ENCODE data around the gene ZNF581.

Gene ZNF581

DNA sequence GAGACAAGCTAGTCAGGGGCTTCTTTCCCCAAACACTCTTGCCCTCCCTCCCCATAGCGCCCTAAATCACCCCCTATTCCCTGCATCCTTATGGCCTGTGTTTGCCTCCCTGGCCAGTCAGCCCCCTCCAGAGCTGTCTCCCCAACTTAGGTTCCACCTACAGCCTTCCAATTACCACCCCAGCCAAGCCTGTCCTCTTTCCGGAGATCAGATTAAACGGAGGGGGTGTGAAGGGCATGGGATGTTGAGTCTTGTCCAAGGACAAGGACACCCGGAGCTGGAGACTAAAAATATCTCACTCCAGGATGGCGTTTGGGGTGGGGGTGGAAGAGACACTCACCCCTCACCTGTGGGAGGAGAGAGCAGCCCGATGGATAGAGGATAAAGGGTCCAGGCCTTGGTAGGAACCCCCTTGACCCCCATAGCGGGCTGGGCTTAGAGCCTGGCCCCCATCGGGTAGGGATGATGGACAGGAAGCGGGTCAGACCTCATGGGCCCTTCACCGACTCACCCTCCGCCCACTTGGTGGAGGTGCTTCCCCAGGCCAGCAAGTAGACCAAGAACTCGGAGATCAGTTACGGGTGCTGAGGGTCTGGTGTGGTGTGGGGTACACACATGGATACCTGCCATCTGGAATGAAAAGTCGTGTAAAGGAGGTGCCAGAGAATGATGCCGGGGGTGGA is 32.0 kb upstream of the ZNF581 start:
- no peak for DNase-seq (ENCODE audit: low read depth in 2 of 2, low spot score in 1 of 2)

DNA sequence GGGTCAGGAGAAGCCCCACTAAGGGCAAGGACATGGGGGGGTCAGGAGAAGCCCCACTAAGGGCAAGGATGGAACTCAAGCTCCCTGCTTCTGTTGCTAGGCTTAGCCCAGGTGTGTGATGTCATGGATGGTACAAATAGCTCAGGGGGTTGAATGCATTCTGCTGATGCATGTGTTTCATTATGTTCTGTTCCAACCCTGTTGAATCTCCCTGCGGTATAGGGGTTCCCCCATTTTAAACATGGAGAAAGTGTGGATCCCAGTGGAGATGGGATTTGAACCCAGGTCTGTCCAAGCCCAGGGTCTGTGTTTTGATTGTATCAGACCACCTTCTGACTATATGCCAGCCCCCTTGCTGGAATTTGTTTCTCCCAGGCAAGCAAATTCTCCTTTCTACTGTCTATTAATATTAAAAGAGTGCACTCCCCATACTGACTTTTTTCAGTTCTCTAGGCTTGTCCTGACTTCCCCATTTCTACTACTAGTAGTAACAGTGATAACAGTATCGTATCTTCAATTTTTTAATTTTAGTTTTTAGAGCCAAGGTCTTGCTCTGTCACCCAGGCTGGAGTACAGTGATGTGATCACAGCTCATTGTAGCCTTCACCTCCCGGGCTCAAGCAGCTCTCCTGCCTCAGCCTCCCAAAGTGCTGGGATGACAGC is 31.3 kb upstream of the ZNF581 start:
- DNase-seq (ENCODE audit: low read depth in 2 of 2, low spot score in 1 of 2), result no peak

DNA sequence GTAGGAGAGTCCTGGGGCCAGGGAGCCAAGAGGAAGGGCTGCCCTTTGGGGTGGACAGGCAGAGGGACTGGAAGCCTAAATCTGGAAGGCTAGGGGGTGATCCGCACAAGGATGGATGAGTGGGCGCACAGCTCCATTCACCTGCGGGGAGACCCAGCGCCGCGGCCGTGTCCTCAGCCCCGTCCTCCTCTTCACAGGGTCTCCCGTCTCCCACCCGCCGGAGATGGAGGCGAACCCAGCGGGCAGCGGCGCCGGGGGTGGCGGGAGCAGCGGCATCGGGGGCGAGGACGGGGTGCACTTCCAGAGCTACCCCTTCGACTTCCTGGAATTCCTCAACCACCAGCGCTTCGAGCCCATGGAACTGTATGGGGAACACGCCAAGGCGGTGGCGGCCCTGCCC is 30.1 kb upstream of the ZNF581 start:
- no peak for DNase-seq (ENCODE audit: low read depth in 2 of 2, low spot score in 1 of 2)

DNA sequence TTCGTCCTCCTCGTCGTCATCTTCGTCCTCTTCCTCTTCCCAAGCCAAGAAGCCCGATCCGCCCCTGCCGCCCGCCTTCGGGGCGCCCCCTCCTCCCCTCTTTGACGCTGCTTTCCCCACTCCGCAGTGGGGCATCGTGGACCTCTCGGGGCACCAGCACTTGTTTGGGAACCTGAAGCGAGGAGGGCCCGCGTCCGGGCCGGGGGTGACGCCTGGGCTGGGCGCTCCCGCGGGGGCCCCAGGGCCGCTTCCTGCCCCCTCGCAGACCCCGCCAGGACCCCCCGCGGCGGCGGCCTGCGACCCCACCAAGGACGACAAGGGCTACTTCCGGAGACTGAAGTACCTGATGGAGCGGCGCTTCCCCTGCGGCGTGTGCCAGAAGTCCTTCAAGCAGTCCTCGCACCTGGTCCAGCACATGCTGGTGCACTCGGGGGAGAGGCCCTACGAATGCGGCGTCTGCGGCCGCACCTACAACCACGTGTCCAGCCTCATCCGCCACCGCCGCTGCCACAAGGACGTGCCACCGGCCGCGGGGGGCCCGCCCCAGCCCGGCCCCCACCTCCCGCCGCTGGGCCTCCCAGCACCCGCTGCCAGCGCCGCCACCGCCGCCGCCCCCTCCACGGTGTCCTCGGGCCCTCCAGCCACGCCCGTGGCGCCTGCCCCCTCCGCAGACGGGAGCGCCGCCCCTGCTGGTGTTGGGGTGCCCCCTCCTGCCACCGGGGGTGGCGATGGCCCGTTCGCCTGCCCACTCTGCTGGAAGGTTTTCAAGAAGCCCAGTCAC is 29.3 kb upstream of the ZNF581 start:
- no peak for DNase-seq (ENCODE audit: low read depth in 2 of 2, low spot score in 1 of 2)

DNA sequence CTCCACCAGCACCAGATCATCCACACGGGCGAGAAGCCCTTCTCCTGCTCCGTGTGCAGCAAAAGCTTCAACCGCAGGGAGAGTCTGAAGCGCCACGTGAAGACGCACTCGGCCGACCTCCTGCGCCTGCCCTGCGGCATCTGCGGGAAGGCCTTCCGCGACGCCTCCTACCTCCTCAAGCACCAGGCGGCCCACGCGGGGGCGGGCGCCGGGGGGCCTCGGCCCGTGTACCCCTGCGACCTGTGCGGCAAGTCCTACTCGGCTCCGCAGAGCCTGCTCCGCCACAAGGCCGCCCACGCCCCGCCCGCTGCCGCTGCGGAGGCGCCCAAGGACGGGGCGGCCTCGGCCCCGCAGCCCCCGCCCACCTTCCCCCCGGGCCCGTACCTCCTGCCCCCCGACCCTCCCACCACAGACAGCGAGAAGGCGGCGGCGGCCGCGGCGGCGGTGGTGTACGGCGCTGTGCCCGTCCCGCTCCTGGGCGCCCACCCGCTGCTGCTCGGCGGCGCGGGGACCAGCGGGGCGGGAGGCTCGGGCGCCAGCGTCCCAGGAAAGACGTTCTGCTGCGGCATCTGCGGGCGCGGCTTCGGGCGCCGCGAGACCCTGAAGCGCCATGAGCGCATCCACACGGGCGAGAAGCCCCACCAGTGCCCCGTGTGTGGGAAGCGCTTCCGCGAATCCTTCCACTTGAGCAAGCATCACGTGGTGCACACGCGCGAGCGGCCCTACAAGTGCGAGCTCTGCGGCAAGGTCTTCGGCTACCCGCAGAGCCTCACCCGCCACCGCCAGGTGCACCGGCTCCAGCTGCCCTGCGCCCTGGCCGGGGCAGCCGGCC is 28.5 kb upstream of the ZNF581 start:
- DNase-seq (ENCODE audit: low read depth in 2 of 2, low spot score in 1 of 2), result no peak

DNA sequence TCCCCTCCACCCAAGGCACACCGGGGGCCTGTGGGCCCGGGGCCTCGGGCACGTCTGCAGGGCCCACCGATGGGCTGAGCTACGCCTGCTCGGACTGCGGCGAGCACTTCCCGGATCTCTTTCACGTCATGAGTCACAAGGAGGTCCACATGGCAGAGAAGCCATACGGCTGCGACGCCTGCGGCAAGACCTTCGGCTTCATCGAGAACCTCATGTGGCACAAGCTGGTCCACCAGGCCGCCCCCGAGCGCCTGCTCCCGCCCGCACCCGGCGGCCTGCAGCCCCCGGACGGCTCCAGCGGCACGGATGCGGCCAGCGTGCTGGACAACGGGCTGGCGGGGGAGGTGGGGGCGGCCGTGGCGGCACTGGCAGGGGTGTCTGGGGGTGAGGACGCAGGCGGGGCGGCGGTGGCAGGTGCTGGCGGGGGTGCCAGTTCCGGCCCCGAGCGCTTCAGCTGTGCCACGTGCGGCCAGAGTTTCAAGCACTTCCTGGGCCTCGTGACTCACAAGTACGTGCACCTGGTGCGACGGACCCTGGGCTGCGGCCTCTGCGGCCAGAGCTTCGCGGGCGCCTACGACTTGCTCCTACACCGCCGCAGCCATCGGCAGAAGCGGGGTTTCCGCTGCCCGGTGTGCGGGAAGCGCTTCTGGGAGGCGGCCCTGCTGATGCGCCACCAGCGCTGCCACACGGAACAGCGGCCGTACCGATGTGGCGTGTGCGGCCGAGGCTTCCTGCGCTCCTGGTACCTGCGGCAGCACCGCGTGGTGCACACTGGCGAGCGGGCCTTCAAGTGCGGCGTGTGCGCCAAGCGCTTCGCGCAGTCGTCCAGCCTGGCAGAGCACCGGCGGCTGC is 27.7 kb upstream of the ZNF581 start:
- DNase-seq (ENCODE audit: low read depth in 2 of 2, low spot score in 1 of 2), result no peak

DNA sequence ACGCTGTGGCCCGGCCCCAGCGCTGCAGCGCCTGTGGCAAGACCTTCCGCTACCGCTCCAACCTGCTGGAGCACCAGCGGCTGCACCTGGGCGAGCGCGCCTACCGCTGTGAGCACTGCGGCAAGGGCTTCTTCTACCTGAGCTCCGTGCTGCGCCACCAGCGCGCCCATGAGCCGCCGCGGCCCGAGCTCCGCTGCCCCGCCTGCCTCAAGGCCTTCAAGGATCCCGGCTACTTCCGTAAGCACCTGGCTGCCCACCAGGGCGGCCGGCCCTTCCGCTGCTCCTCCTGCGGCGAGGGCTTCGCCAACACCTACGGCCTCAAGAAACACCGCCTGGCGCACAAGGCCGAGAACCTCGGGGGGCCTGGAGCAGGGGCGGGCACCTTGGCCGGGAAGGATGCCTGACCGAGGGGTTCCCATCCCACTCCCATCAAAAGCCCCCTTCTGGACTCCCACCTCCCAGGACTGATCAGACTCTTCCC is 27.0 kb upstream of the ZNF581 start:
- DNase-seq (ENCODE audit: low read depth in 2 of 2, low spot score in 1 of 2), result no peak

DNA sequence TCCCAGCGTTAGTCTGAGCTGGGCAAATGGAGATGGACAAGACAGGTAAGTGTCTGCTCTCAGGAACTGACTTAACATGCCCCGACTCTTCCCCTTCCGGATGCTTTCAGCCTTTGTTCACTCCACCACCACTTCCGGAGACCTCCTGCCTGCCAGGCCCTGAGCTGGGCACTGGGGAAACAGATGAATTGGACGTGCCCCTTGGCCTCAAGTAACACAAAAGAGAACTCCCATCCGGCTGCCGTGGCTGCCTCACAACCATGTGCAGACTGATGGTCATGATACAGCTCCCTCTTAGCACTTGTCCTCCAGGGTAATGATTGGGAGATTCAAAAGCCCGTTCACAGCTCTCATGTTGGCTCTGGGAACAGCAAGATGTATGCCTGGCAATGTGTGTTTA is 26.0 kb upstream of the ZNF581 start:
- DNase-seq (ENCODE audit: low read depth in 2 of 2, low spot score in 1 of 2), result no peak

DNA sequence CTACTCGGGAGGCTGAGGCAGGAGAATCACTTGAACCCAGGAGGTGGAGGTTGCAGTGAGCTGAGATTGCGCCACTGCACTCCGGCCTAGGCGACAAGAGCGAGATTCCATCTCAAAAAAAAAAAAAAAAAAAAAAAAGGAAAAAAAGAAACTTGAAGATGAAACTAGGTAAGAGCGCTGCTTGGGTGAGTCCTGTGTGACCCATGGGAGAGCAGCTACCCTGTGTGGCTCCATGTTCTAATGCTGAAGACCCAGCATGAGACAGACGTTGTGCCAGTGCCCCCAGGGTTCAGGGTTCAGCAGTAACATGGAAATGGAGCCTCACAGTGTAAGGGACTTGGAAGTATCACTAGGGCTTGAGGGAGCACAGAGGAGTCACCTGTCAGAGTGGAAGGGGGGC is 25.0 kb upstream of the ZNF581 start:
- DNase-seq (ENCODE audit: low read depth in 2 of 2, low spot score in 1 of 2), result no peak

DNA sequence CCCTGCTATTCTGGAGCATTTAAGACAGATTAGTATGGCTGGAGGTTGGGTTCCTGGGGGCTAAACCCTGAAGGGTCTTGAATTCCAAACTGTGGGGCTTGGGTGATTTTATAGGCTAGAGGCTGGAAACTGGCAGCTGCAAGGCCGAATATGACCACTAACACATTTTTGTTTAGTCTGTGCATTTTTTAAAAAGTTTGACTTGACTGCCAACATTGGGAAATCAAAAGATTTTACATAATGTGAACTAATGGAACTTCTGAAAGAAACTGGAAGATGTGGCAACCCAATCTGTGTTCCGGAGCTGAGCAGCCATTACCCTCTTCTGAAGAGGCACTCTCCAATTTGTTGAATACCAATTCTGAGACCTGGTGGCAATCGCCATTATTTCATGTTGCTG is 24.2 kb upstream of the ZNF581 start:
- no peak for DNase-seq (ENCODE audit: low read depth in 2 of 2, low spot score in 1 of 2)

DNA sequence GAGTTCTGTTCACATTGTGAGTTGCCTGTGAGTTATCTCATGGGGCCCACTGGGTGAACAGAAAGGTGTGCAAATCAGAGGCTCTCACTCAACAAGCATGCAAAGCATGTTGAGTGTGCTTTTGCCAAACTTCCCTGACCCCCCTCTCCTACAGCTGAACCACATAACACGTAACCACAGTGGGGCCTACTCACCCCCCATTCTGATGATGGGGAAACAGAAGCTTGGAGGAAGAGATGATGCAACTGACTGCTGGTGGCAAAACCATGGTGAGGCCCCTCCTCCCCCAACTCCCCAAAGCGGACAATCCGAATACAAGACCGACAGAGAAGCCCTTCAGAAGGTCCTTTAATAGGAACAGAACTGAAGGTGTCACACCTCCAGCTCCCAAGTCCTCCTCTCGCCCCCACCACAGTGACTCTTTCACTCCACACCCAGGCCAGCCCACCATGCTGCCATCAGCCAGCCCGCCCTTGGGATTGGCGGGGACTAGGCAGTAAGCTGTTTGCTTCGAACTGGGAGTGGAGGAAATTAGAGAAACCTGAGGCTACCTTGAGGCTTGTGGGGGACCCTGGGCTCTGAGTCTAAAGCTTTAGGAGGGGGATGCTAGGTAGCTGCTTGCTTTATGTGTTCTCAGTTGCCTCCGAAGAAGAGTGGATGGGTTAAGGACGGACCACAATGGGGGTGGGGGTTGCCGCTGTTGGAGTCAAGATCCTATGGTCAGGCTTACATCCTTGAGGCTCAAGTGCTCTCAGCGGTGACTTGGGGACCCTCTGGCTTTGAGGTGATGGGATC is 22.8 kb upstream of the ZNF581 start:
- no peak for DNase-seq (ENCODE audit: low read depth in 2 of 2, low spot score in 1 of 2)

DNA sequence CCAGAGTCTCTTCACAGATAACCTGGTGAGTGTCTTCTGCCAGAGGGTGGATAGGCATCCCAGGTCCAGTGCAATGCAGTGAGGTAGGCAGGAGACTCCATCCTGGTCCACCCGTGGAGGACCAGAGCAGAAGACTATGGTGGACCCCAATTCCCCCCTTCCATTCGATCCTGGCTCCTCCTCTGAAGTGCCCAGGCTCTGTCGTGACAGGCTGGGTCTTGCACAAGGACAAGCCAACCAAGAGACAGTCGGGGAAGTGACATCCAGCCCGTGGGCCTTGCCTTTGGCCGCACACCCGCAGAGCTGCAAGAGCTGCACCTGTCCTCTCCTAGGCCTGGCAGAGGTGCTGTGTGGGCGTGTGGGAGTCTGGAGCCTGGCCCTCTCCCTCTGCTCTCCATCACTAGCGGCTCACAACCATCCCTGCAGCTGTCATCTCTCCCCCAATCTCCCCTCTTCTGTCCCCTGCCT is 22.2 kb upstream of the ZNF581 start:
- no peak for DNase-seq (ENCODE audit: low read depth in 2 of 2, low spot score in 1 of 2)

DNA sequence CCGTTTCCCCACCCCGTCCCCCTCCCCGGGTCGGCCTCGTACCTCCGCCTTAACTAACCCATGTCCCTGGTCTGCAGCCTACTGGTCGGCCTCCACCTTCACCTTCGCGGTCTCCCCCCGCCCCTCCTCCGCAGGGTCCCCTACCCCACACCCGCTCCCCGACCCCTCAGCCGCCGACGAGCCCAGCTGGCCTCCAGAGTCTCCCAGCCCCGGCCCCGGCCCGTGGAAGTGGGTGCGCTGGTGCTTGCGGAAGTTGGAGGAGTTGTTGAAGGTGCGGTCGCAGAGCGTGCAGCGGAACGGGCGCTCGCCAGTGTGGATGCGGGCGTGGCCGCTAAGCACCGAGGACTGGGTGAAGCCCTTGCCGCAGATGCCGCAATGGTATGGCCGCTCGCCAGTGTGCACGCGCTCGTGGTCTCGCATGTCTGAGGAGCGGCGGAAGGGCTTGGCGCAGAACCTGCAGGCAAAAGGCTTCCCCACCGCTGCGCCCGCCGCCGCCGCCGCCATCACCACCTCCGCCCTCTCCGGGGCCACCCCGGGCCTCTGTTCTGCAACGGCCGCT is 21.7 kb upstream of the ZNF581 start:
- DNase-seq (ENCODE audit: low read depth in 2 of 2, low spot score in 1 of 2), result no peak

DNA sequence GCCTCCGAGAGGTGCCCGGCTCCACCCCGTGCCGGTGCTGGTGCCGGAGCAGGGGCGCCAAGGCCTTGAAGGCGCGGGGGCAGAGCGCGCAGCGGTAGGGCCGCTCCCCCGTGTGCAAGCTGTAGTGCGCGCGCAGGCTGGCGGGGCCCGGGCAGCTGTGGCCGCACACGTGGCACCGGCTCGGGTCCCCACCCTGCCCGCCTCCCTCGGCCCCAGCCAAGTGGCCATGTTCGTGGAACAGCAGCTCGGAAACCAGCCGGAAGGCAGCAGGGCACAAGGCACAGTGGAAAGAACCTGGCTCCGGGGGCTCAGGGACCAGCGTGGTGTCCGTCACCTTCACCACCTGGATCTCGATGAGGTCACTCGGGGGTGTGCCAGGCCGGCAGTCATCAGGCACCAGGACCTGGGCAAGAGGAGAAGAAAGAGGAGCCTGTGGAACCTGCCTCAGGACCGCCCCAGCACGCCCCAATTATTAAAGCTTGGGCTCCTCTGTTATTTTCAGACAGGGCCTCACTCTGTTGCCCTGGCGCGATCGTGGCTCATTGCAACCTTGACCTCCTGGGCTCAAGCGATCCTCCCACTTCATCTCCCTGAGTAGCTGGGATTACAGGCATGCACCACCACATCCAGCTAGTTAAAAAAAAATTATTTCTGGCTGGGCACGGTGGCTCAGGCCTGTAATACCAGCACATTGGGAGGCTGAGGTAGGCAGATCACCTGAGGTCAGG is 21.0 kb upstream of the ZNF581 start:
- DNase-seq (ENCODE audit: low read depth in 2 of 2, low spot score in 1 of 2), result no peak

DNA sequence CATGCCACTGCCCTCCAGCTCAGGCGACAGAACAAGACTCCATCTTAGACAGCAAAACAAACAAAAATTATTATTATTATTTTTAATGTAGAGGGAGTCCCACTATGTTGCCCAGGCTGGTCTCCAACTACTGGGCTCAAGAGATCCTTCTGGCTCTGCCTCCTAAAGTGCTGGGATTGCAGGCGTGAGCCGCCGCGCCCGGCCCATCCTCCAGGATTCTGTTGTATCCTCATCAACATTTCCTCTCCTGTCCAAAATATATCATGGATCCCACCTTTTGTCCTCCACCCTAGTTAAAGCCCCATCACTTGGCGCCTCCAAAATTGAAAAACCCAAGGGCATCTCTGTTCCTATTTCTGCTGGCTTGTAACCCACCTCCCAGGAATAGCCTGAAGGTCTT is 20.3 kb upstream of the ZNF581 start:
- no peak for DNase-seq (ENCODE audit: low read depth in 2 of 2, low spot score in 1 of 2)

DNA sequence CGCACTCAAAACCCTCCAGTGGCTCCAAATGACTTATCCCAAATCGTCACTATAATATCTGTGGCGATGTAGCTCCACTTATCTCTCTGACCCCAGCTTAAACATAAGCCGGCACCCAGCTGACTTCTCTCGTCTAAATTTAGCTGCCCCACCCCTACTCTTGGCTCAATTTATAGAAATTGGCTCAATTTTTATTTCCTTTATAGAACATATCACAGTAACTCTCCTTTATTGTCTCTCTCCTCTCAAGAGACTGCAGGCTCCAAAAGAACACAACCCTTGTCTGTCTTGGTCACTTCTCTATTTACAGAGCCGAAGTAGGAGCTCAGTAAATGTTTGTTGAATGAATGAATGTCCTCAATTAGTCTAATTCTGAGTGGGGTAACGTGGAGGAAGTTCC is 19.9 kb upstream of the ZNF581 start:
- DNase-seq (ENCODE audit: low read depth in 2 of 2, low spot score in 1 of 2), result no peak

DNA sequence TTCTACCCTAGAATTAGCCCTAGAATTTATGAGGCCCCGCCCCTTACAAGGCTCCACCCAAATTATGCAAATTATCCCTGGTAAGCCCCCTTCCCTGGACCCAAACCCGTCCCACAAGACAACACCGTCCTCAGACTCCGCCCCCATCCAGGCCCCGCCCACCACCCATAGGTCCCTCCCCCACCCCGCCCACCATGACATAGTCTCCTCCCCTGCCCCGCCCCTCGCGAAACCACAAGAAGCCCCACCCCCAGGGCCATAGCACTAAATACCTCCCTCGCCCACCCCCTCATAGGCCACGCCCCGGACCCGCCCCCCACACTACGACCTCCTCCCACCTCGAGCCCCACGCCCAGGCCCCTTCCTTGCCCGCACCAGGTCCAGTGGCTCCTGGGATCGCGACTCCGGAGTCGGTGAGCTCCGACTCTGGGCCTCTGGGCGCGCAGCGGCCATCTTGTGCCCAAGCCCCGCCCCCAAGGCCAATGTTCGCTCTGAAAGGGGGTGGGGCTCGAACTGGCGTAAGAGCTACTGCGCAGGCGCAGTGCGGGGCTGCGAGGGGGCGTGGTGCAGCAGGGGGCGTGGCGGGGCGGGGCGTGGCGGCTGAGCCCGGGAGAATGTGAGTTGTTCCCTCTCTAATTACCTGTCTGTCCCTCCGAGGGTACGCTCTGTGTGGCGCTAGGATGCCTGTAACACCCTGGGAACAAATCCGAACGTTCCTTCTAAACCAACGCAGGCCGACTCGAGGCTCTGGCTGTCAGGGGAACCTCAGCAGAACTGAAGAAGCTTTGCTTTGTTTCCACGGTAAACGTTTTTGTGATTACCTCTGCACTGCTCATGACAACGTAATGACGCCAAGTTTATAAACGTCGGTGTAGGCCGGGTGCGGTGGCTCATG is 19.1 kb upstream of the ZNF581 start, which contains the start of gene ZNF784:
Gene ZNF784, minus strand, starts transcription at position 458 of the 895 bp plus-strand sequence. Its CDS starts 5 bp downstream, at position 453.
- peak; percentile 83 to 85 for DNase-seq (ENCODE audit: low read depth in 2 of 2, low spot score in 1 of 2)
